Lower leg skin (tissue), 3 donors: ENCODE data around the gene NDST1.

ENCODE experiments used
- POLR2A ChIP-seq, 2 donors: fragments of 450-650 bp; IDR thresholded peaks; one replicate each; pipeline ENCODE4 v1.6.1; 2016 to 2017; ENCODE audit warnings: antibody characterized with exemption in 2 of 2, mild to moderate bottlenecking in 1 of 2, moderate library complexity in 1 of 2
- TF ChIP-seq, protein P1 (sequence below), 3 donors: fragments of 450-650 bp; IDR thresholded peaks; one replicate each; pipeline ENCODE4 v1.5.1; 2016; ENCODE audit warnings: antibody characterized with exemption in 3 of 3, mild to moderate bottlenecking in 3 of 3, moderate library complexity in 2 of 3

DNA sequence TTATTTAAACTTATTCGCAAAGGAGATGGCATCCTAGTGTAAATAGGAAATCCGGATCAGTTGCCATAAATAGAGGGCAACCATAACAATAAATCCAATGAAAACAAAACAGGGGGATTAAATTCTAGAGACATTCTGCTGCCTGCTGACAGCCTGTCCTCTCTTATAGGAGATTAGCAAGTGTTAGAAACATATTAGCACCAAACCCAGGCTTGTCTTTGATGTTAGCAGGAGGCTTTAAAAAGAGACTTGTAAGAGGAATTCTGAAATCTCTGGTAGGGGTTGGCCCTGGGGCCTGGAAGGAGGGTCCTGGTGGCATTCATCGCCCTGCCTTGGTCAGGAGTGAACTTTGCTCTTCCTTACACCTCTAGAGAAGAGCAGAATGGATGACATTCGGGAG is 21.6 kb downstream of the NDST1 start:
- TF ChIP-seq, protein P1, sequence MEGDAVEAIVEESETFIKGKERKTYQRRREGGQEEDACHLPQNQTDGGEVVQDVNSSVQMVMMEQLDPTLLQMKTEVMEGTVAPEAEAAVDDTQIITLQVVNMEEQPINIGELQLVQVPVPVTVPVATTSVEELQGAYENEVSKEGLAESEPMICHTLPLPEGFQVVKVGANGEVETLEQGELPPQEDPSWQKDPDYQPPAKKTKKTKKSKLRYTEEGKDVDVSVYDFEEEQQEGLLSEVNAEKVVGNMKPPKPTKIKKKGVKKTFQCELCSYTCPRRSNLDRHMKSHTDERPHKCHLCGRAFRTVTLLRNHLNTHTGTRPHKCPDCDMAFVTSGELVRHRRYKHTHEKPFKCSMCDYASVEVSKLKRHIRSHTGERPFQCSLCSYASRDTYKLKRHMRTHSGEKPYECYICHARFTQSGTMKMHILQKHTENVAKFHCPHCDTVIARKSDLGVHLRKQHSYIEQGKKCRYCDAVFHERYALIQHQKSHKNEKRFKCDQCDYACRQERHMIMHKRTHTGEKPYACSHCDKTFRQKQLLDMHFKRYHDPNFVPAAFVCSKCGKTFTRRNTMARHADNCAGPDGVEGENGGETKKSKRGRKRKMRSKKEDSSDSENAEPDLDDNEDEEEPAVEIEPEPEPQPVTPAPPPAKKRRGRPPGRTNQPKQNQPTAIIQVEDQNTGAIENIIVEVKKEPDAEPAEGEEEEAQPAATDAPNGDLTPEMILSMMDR (IDR thresholded peaks at IDR 0.05) = no peak
- no peak for TF ChIP-seq POLR2A (IDR thresholded peaks at IDR 0.05)
